Putamen (tissue), 1 donor: ENCODE results near the gene GAB2.

Experiments used
- DNase-seq: peaks from one replicate; pipeline ENCODE4 v3.0.0-alpha.2; 2016; ENCODE audit warnings: low spot score

Gene GAB2

DNA sequence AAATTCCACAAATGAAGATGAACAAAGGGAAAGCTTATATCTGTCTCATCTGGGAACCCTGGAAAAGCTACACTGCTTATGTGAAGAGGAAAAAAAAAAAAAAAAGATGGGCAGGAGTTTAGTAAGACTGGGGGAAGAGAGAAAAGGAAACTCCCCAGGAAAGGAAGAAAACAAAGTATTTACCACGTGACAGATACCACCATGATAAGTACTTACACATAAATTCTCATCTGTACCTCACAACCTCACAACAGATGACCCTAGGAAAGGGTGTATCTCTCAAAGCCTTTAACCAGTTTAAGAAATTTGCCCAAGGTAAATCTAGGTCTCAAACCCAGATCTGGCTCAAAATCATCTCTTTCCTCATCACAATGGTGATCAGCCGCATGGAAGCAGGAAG is 77.1 kb downstream of the GAB2 start:
- DNase-seq, result no peak

DNA sequence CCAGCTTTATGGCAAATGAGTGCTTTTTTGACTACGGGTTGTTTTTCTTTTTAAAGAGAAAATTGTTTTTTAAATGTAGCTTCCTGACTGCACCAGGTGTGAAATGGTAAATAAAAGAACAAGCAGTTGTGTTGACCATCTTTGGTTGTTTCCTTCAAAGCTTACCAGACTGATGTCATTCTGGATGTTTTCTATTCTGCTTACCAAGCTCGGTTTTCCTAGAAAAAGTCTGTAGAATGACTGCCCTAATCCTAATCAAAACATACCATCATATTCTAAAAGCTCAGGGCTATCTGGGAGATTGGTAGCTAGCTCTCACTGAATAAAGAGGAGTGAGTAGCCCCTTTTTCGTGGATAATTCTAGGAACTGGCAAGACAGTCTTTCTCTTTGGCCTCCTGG is 77.7 kb downstream of the GAB2 start:
- no peak for DNase-seq

DNA sequence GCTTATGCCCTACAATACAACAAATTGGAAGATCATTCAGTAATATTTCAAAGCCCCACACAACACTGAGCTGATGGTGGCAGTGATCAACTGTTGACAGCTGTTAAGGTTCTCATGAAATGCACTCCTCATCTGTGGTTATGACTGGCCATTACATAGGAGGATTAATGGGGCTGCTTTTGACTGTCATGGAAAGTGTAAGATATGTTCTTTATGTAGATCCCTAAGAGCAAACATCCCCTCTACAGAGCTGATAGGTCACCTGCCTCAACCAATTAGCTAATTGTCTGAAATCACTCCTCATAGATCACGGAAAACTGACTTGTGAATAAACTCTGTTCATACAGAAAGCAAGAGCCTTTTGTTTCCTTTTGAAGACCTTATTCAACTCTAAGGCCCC is 78.1 kb downstream of the GAB2 start:
- no peak for DNase-seq

DNA sequence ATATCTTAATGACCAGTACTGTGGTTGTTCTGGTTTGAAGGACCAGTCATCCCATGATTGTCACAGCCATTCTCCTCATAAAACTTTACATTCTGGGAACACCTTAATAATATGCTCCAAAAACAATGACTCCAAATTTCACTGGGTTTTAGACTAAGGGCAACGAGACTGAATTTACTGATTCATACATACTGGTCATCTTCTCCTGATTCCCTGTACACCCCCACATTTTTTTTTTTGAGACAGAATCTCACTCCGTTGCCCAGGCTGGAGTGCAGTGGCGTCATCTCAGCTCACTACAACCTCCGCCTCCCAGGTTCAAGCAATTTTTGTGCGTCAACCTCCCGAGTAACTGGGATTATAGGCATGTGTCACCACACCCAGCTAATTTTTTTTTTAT is 78.9 kb downstream of the GAB2 start:
- DNase-seq, result no peak

DNA sequence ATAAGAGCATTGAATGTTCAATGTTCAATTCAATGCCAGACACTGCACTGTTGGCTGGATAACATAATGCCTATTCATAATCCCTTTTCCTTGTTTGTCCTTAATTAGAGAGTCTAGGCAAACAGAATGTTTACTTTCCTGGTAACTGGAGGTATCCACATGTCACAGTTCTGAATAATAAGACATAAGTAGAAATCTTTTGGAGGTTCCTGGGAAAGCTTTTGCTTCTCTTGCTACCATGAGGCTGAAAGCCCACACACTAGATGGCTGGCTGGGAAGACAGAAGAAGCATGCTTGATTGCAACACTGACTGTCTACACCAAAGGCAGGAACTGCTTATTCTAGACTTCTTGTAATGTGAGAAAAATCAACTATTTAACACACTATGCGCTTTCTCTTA is 79.5 kb downstream of the GAB2 start:
- no peak for DNase-seq

DNA sequence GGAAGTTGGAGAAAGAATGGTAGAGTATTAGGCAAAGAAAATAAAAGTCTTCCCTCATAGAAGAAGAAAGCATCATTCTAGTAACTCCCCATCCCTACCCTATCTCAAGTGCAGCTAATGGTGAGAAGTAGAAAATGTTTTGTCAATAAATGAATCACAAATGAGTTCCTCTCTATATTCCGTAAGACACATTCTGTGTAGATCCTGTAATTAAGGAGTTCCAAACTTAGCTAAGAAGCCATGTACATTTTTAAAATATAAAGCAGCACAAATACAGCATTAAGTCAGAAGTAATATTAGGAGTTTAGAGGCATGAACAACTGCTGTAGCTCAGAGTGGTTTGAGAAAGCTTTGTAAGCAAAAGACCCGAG is 80.1 kb downstream of the GAB2 start:
- DNase-seq, result no peak

DNA sequence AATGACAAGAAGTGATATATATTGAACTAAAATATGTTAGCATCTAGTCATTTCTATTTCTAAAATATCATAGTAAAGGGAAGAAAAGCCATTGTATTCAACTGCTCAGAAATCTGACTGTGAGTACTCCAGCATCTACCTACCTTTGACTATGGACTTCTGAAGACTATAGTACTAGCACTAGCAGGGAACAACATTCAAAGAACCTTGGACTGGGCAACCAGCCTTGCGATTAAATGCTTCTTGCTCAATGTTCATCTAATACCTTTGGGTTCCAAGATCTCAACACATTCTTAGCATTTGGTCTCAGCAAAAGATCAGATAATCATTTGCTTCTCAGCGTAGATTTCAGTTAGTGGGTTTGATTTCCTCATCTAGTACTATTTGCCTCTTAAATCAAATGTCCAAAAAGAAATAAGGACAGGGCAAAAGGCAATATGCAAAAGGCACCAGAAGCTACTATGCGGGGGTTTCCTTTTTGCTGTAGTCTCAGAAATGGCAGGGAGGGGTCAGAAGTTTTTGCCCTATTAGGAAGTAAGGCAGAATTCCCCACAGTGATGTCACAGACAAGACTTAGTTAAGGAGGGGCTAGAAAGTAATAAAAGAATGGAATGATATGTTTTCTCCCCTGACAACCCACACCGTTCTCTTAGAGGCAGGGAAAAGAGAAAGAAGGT is 80.6 kb downstream of the GAB2 start:
- no peak for DNase-seq

DNA sequence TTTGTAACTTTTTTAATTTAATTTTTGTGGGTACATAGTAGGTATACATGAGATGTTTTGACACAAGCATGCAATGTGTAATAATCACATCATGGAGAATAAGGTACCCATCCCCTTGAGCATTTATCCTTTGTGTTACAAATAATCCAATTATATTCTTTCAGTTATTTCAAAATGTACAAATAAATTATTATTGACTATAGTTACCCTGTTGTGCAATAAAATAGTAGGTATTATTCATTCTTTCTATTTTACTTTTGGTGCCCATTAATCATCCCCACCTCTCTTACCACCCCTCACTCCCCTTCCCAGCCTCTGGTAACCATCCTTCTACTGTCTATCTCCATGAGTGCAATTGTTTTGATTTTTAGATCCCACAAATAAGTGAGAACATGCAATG is 83.5 kb downstream of the GAB2 start:
- DNase-seq, result no peak

DNA sequence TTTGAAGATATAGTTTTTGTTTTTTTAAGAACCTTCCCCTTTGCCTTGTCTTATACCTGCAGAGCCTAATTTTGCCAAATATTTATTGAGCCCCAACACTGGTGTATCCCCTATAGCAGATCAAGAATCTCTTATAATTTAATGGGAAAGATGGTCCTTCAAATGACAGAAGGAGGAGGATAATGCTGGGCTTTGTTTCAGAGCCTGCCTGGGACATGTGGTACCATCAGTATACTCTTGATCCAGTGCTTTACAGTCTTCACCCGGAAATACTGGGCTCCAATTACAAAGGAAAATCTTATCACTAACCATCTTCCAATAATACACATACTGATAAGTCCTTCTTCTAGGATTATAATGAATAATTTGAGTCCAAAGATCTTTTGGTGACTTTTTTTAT is 84.7 kb downstream of the GAB2 start:
- no peak for DNase-seq

DNA sequence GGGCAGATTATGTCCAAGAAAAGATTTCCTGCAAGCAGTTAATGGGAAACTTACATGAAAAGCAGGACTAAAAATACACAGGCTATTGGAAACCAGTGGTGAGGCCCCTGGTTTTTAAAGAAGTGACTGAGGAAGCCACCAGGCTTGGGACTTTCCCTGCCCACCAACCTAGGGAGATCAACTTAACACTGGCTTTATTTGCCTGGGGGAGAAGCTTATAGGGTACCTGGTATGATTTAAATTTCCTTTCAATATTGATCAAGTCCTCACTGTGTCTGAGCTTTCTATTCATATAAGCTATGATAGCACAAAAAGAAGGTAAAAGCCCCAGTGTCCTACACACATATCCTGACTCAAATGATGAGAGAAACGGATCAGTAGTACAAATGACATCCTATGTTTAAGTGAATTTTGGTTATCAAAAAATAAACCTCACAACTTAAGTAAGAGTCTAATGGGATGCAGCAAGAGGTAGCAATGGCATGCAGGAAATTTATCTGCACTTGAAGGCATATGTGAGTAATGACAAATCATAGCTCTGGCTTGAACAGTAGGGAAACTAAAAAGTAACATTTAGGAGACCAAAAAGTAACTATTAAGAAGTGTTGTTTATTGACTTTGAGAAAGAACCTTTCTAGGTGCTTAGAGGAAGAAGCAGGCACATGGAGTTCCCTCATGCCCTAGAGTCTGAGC is 85.3 kb downstream of the GAB2 start:
- DNase-seq, result no peak

DNA sequence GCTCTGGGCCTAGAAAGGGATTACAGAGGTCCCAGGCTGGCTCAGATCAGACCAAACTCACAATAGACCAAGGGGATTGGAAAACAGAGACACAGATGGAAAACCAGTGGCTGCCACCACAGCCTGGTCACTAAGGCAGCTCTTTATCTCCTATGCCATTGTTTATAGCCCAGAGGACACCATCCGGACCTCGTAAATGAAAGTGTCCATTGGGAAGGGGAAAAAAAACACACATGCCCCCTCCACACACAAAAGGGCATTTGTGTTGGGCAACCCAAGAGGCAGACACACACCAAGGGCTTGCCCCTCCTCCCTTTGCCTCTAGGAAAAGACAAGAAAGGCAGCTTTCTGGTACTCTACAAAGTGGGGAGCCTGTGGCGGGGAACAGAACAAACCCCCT is 85.9 kb downstream of the GAB2 start:
- peak; percentile 97 for DNase-seq

DNA sequence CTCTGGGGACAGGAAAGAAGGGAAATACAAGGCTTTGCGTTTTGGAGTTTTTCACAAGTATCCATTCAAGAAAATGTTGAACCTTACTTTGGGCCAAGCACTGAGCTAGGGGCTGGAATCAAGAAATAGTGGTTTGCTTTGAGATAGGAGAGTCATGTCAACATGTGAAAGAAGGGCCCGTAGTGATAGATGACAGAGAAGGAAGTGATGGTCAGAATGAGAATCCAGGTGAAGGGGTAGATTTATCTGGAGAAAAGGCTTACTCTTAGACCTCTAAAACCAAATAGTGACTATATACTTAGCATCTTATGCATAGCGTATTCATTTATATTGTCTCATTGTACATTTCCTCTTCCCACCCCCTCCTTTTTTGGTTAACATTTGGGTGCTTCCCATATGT is 87.3 kb downstream of the GAB2 start:
- no peak for DNase-seq

DNA sequence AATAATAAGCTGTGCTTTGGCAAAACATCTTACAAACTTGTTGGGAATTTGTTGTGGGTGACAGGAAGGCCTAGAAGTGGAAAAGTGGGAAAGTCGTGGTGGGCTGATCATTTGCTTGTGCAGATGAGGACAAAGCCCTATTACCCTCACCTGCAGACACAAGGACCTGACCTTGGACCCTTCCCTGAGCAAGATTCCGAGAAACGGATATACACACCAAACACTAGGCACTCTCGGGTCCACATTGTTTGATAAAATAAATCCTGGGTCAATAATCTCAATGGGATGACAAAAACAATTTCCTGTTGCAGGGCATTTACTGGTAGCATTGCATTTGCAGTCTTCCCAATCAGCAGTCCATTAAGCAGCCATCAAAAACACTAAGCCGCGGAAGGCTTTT is 89.7 kb downstream of the GAB2 start:
- DNase-seq, result no peak

DNA sequence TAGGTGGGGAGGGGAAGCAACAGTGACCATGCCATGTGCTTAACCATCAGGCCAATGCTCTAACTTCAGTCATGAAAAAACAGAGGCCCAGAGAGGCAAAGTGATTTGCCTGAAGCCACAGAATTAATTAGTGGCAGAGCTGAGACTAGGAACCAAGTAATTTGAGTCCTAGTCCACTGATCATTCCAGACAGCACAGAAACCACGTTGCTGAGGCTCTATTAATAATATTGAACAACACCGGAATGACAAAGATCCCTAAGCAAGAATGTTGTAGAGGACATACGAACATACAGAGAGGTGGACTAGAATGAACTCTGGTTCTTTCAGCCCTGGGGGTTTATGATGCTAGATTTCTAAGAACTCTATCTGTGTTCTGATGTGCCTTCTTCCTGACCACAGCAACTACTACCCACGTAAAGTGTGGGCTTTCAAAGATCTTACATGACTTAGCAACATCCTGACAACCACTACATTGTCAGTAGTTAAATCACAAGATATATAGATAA is 92.3 kb downstream of the GAB2 start:
- no peak for DNase-seq

DNA sequence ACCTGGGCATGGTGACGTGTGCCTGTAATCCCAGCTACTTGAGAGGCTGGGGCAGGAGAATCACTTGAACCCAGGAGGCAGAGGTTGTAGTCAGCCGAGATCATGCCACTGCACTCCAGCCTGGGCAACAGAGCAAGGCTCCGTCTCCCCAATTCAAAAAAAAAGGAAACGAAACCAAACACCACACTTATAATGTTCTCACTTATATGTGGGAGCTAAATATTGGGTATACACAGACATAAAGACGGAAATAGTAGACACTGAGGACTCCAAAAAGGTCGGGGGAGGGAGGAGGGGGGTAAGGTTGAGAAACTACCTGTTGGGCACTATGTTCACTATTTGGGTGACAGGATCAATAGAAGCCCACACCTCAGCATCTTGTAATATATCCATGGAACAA is 94.3 kb downstream of the GAB2 start:
- DNase-seq, result no peak

DNA sequence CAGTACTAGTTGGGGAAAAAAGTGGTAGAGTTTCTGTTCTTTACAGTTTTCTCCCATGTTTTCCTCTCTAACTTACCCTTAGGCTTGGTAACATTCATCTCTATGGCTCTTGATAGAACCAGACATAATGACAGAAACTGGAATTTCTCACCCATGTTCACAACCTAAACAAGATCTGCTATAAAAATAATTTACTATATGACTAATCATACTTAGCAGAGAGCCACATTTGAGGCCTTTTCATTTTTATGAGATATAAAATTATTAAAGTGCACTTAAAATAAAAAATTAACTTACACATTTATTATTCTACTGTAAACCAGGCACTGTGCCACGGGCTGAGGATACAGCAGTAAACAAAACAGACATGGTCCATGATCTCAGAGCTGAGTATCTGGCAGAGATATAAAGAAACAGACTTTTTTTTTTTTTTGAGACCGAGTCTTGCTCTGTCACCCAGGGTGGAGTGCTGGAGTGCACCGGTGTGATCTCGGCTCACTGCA is 98.1 kb downstream of the GAB2 start:
- DNase-seq, result no peak

DNA sequence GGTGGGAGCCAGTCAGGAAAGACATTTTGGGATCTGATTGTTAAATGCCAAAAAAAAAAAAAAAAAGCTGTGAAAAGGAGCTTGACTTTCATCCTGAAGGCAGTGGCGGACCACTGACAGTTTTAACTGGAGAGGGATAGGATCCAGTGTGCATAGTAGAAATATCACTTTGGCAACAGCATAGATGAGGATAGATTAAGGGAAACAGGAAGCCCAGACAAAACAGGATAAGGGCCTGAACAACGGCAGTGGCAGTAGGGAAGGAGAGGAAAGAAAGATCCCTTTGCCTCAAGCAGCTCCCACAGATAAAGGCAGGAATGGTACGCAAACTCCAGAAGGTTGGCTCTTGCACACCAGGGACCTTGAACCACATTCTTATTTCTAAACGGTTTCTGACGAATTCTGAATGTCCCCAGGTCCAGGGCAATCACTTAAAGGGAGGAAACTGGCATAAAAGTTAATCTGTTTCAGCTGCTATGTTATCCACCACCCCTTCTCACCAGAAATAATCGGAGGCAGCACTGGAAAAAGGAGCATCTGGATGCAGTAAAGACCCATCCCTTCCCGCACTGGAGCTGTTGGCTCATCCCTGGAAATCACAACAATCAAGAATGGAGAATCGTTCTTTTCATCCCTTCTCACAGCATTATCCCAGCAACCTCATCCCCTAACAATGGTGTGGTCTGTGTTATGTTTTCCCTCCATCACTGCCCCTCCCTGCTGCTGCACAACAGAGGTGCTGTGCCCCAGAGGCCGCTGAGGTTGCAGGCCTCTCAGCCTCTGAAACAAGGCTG is 99.1 kb downstream of the GAB2 start:
- DNase-seq, result peak; percentile 96

DNA sequence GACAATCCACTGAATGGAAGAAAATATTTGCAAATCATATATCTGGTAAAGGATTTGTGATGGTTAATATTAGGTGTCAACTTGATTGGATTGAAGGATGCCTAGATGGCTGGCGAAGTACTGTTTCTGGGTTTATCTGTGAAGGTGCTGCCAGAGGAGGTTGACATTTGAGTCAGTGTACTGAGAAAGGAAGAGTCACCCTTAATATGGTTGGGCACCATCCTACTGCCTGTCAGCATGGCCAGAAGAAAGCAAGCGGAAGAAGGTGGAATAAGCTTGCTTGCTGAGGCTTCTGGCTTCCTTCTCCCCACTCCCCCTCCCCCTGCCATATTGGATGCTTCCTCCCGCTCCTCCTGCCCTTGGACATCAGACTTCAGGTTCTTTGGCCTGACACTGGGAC is 101.9 kb downstream of the GAB2 start:
- DNase-seq, result no peak

DNA sequence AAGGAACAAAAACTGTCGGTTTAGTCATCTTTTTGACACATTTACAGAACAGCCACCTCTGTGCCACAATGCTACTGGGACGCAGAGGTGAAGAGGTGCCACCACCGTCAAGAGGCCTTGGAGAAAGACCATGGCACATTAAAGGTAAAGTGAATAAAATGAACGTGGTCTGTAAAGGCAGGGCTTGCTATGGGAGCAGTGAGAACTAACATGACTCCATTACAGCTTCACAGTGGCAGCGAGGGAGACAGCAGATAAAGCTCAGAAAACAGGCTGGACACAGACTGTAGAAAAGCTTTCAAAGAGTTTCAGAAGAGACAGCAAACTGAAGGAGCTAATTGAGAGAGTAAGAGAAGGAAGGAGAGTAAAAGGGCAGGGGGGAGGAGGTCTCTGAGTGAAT is 102.9 kb downstream of the GAB2 start:
- DNase-seq, result no peak

DNA sequence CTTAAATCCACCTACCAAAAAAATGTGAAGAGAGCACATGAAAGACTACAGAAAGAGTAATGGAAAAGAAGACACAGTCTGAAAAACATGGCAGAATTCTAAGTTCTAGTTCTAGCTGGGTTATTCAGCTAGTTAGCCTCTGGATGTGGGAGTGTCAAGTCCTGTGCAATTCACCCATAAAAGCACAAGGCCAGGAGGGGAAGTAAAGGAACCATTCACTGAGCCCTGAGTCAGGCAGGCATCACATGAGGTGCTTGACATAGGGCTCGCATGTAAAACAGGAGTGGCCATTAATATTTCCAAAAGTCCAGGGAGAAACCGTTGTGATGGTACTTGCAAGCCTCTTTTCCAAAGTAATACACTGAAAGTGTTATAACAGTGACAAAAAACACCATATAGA is 103.7 kb downstream of the GAB2 start:
- no peak for DNase-seq

DNA sequence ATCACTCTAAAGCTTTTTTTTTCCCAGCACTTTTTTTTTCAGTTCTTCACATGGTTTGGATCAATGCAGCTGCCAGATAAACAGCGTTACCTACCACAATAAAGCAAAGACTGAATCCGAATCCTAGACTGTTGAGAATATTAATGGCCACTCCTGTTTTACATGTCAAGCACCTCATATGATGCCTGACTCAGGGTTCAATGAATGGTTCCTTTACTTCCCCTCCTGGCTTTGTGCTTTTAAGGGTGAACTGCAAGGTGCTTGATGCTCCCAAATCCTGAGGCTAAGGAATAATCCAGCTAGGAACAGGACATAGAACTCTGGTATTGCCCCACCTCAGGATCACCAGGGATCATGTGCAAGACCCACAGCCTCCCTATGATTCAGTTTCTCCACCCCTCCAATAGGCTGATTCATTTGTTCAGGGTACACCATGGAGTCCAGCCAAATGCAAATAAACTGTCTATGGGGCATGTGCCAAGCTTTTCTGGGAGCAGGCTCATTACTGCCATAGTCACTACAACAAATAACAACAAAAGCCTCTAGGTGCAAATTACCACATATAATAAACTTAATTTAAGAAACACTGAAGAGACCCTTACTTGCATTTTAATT is 104.3 kb downstream of the GAB2 start:
- DNase-seq, result peak; percentile 68

DNA sequence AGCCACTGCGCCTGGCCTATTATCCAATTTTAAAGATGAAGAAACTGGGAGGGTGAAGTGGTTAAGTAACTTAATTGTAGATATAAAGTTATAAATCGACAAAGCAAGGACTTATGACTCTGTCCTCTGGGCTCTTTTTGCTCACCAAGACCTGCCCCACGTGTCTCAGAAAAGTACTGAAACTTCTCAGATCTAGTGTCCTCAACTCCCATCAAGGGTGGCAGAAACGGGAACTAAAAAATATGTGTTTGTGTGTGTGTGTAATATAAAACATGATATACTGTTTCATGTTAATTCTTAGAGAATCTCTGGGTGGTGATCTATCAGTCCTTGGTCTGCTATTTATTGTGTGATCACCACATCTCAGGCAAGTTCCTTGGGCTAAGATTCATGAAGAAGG is 104.9 kb downstream of the GAB2 start:
- DNase-seq, result no peak
